GM12878 (cell line): Measurements from ENCODE around the gene LRCH2. TPM values are rescaled to one million over a fixed set of nuclear protein-coding genes. Genes with fewer than 3 reads are reported as not detected.

Source experiments
- ATAC-seq: fragments of 200-7000 bp; cut with Tn5 transposase; 3 replicates; pipeline ENCODE4 v1.9.1; 2020; ENCODE audit warnings: mild to moderate bottlenecking, moderate library complexity
- BruUV-seq: library from RNA; stranded (reverse); fragments of 400-500 nt; replicated peaks from 2 replicates; lab custom pipeline; 2021; lab: Mats Ljungman, UMichigan
- CTCF ChIA-PET: fragments of 300-600 bp; sonication (Branson Sonifier 250); formaldehyde crosslinking; extraction: SDS; loops from one replicate; lab custom pipeline; 2021; ENCODE audit warnings: inconsistent platforms; lab: Yijun Ruan, JAX
- POLR2A ChIA-PET: fragments of 350-600 bp; formaldehyde crosslinking; extraction: SDS; loops from one replicate; lab custom pipeline; 2021; ENCODE audit warnings: inconsistent platforms; lab: Charles Lee
- RAD21 ChIA-PET: fragments of 300-600 bp; sonication (Branson Sonifier 250); formaldehyde crosslinking; loops from one replicate; lab custom pipeline; 2023; ENCODE audit warnings: antibody characterized with exemption; ENCODE audit not compliant: unreplicated experiment; lab: Charles Lee
- SMC1A ChIA-PET: fragments of 300-600 bp; sonication (Branson Sonifier 250); formaldehyde crosslinking; loops from one replicate; lab custom pipeline; 2023; ENCODE audit not compliant: unreplicated experiment, uncharacterized antibody; lab: Charles Lee
- DNase-seq: peaks from one replicate; pipeline ENCODE4 v3.0.0-alpha.2; 2011; ENCODE audit warnings: low read depth, low spot score
- FAIRE-seq: peaks from 3 replicates; lab custom pipeline; 2011; peaks lifted over from hg19 to GRCh38; lab: Jason Lieb, UNC
- H2AFZ ChIP-seq: 2 replicates; pipeline ENCODE4 v1.6.0; 2011; ENCODE audit warnings: low read depth, low read length, control low read depth; ENCODE audit not compliant: control insufficient read depth
- H3K27ac ChIP-seq: 2 replicates; pipeline ENCODE4 v1.5.1; 2011; ENCODE audit warnings: control low read depth; ENCODE audit not compliant: control insufficient read depth, insufficient read depth
- H3K27me3 ChIP-seq, 2 experiments: replicated peaks in 1 of 2; 2 replicates each; pipeline versions ENCODE4 v1.6.0 to v1.6.1; 2011; ENCODE audit warnings: low read length in 1 of 2; ENCODE audit not compliant: control insufficient read depth in 2 of 2, insufficient read depth in 2 of 2
- H3K36me3 ChIP-seq, 2 experiments: 2 replicates each; pipeline ENCODE4 v1.5.1; 2011; ENCODE audit warnings: low read length in 1 of 2; ENCODE audit not compliant: control insufficient read depth in 2 of 2, insufficient read depth in 2 of 2
- H3K4me1 ChIP-seq: 2 replicates; pipeline ENCODE4 v1.6.1; 2011; ENCODE audit warnings: mild to moderate bottlenecking, low read length, moderate library complexity, mixed read lengths; ENCODE audit not compliant: control insufficient read depth, insufficient read depth
- H3K4me2 ChIP-seq: 2 replicates; pipeline ENCODE4 v1.6.0; 2011; ENCODE audit warnings: control low read depth; ENCODE audit not compliant: control insufficient read depth, insufficient read depth
- H3K4me3 ChIP-seq: fragments of 200-600 bp; sonication (generic); 2 replicates; pipeline ENCODE4 v1.5.1; 2016
- H3K79me2 ChIP-seq: 2 replicates; pipeline ENCODE4 v1.6.0; 2011; ENCODE audit warnings: low read length; ENCODE audit not compliant: control insufficient read depth, insufficient read depth
- H3K9ac ChIP-seq: 2 replicates; pipeline ENCODE4 v1.8.0; 2011; ENCODE audit warnings: low read length, control low read depth, mixed read lengths; ENCODE audit not compliant: control insufficient read depth, insufficient read depth
- H3K9me3 ChIP-seq: replicated peaks from 3 replicates; pipeline ENCODE4 v1.5.1; 2011; ENCODE audit warnings: mild to moderate bottlenecking, low read length; ENCODE audit not compliant: control insufficient read depth, insufficient read depth
- H4K20me1 ChIP-seq: 2 replicates; pipeline ENCODE4 v1.6.0; 2011; ENCODE audit not compliant: control insufficient read depth, insufficient read depth
- BCL3 ChIP-seq: IDR thresholded peaks from 2 replicates; pipeline ENCODE4 v1.6.1; 2011; ENCODE audit warnings: borderline replicate concordance, low read depth, mild to moderate bottlenecking, moderate library complexity, low read length; ENCODE audit not compliant: insufficient read depth, poor library complexity, severe bottlenecking
- MEF2A ChIP-seq: IDR thresholded peaks from 2 replicates; pipeline ENCODE4 v1.6.1; 2011; ENCODE audit warnings: low read depth, mild to moderate bottlenecking, low read length, moderate library complexity; ENCODE audit not compliant: insufficient read depth
- MXI1 ChIP-seq: fragments of 150-350 bp; IDR thresholded peaks from 2 replicates; pipeline ENCODE4 v1.6.1; 2011; ENCODE audit warnings: low read depth, mild to moderate bottlenecking, inconsistent platforms, low read length, improper control_type of control experiment
- NFIC ChIP-seq: IDR thresholded peaks from 2 replicates; pipeline ENCODE4 v1.6.1; 2012; ENCODE audit warnings: low read depth, mild to moderate bottlenecking, inconsistent platforms, low read length, moderate library complexity
- POLR2AphosphoS5 ChIP-seq: IDR thresholded peaks from 2 replicates; pipeline ENCODE4 v1.6.1; 2011; ENCODE audit warnings: mild to moderate bottlenecking, low read length, inconsistent platforms
- SMAD1 ChIP-seq: fragments of 450-650 bp; IDR thresholded peaks from 2 replicates; pipeline ENCODE4 v1.6.1; 2018; ENCODE audit warnings: mild to moderate bottlenecking, low read depth; ENCODE audit not compliant: partially characterized antibody
- ZNF687 ChIP-seq: fragments of 450-650 bp; IDR thresholded peaks from 2 replicates; pipeline ENCODE4 v1.6.1; 2017; ENCODE audit warnings: mild to moderate bottlenecking, moderate library complexity
- WGBS: methylation state at CpG from one replicate; pipeline ENCODE4 v1.1.6; 2016; ENCODE audit warnings: low lambda C conversion rate; ENCODE audit not compliant: insufficient replicate concordance, insufficient coverage; ENCODE audit errors: missing lambda C conversion rate; 5-methylcytosine and 5-hydroxymethylcytosine counted together
- in situ Hi-C: fragments of 300-500 bp; cut with MboI; formaldehyde crosslinking; loops from 9 replicates; pipeline ENCODE4 v1.14.3; 2018; ENCODE audit warnings: mixed read lengths
- intact Hi-C: fragments of 100-400 bp; cut with micrococcal nuclease; formaldehyde crosslinking; loops from one replicate; pipeline ENCODE4 v1.14.2; 2022; ENCODE audit not compliant: unreplicated experiment
- polyA plus RNA-seq, 11 experiments: library from polyadenylated mRNA; depleted of rRNA in 4 of 11; unstranded in 6 of 11; stranded (reverse) in 5 of 11; fragments of >200 nt; fragmentation: Nextera tagmentation in 4 of 11; fragmentation: Illumina TruSeq in 1 of 11; extraction: Ambion mirVana in 4 of 11; extraction: Trizol in 1 of 11; gene quantifications; 1 replicate in 1 of 11; 2 replicates in 10 of 11; pipeline versions ENCODE4 v1.2.1 to v1.2.3, GENCODE V29; 2011 to 2016; ENCODE audit warnings: inconsistent platforms in 2 of 11, missing spikeins in 2 of 11, low read depth in 1 of 11
- total RNA-seq, 4 experiments: library from RNA; depleted of rRNA in 3 of 4; stranded (reverse); fragments of >200 nt in 3 of 4; fragmentation: Illumina TruSeq in 1 of 4; extraction: Trizol in 1 of 4; gene quantifications; 2 replicates each; pipeline versions ENCODE4 v1.2.1 to v1.2.3, GENCODE V29; 2013 to 2021

The LRCH2 gene
- total and polyA plus RNA-seq, 10 of the 15 experiments (the other 5 are each of a cell fraction or from before 2014, with no cell fraction given): 0.01 to 0.10 (median 0.03) TPM; not detected in 7

- Histone ChIP-seq H3K27me3 (peaks cover 0 to 2% of the 10 kb centered on the region in 2 experiments; a peak in 1 of 4 replicates), H4K20me1 (no peaks in the 10 kb centered on the region), H3K36me3 (no peaks in the 10 kb centered on the region), H3K9me3 (no peaks in the 10 kb centered on the region), H3K4me2 (no peak overlapping the region), H3K4me1 (no peaks in the 10 kb centered on the region), H3K27ac (no peak overlapping the region), H3K79me2 (no peaks in the 10 kb centered on the region), H3K4me3 (no peak overlapping the region), H2AFZ (no peak overlapping the region), H3K9ac (no peak overlapping the region)
- DNase-seq (no peak), FAIRE-seq (no peak), ATAC-seq (no peak)
- ChIA-PET RAD21 (no interaction called here), POLR2A (no interaction called here), SMC1A (interaction anchor here (1.5 kb wide), 1 partner anchor 34 kb away, joined by 4 read pairs; no protein-coding TSS in a partner anchor), CTCF (no interaction called here)
- intact Hi-C loops (no loop called here), in situ Hi-C loops (no loop called here)
- no TSS peak for BruUV-seq
- no peak for TF ChIP-seq SMAD1
Measured at GRCh38 chrX:115236560-115236959, 2.7 kb upstream of the LRCH2 start.

GRCh38 chrX:115234461-115234860 is 565 bp upstream of the LRCH2 start:
- 2% methylated on average over 3 of the region's 3 CpGs for WGBS
- Histone ChIP-seq H3K4me1 (no peaks in the 10 kb centered on the region), H3K9me3 (no peaks in the 10 kb centered on the region), H3K36me3 (no peaks in the 10 kb centered on the region), H3K27ac (no peak overlapping the region)
- no peak for DNase-seq
- no peak for FAIRE-seq
- no peak for TF ChIP-seq ZNF687
- no peak for TF ChIP-seq NFIC
- TF ChIP-seq MXI1: no peak
- no peak for TF ChIP-seq MEF2A
- no peak for TF ChIP-seq POLR2AphosphoS5
- TF ChIP-seq BCL3: no peak
- TF ChIP-seq, all 136 proteins: peak for 0
- in situ Hi-C loops (no loop called here), intact Hi-C loops (no loop called here)
- ChIA-PET SMC1A (no interaction called here), CTCF (no interaction called here), POLR2A (no interaction called here), RAD21 (no interaction called here)
- H3K9ac ChIP-seq: no peak overlapping the region
- BruUV-seq: no TSS peak
- H3K4me3 ChIP-seq: no peak overlapping the region
- no peaks in the 10 kb centered on the region for H3K79me2 ChIP-seq
- no peaks in the 10 kb centered on the region for H4K20me1 ChIP-seq
- peaks cover 0 to 2% of the 10 kb centered on the region in 2 experiments; a peak in 1 of 4 replicates for H3K27me3 ChIP-seq
- H2AFZ ChIP-seq: no peak overlapping the region
- no peak for ATAC-seq
- H3K4me2 ChIP-seq: no peak overlapping the region
